GM10248 (cell line): ENCODE results near the gene VSX2.

Experiments
- CTCF ChIA-PET: fragments of 300-600 bp; sonication (Branson Sonifier 250); formaldehyde crosslinking; extraction: SDS; loops from one replicate; lab custom pipeline; 2021; ENCODE audit warnings: antibody characterized with exemption; lab: Yijun Ruan, JAX
- POLR2A ChIA-PET: fragments of 350-650 bp; sonication (Branson Sonifier 250); formaldehyde crosslinking; extraction: SDS; loops from one replicate; lab custom pipeline; 2020; ENCODE audit warnings: antibody characterized with exemption; lab: Yijun Ruan, JAX
- DNase-seq: peaks from one replicate; pipeline ENCODE4 v3.0.0; 2012; ENCODE audit errors: extremely low spot score
- TF ChIP-seq, protein P1 (sequence below): IDR thresholded peaks from 2 replicates; pipeline ENCODE4 v1.5.1; 2012; ENCODE audit warnings: mild to moderate bottlenecking, low read depth; ENCODE audit errors: extremely low read depth, missing control alignments, control extremely low read depth

Gene VSX2

DNA sequence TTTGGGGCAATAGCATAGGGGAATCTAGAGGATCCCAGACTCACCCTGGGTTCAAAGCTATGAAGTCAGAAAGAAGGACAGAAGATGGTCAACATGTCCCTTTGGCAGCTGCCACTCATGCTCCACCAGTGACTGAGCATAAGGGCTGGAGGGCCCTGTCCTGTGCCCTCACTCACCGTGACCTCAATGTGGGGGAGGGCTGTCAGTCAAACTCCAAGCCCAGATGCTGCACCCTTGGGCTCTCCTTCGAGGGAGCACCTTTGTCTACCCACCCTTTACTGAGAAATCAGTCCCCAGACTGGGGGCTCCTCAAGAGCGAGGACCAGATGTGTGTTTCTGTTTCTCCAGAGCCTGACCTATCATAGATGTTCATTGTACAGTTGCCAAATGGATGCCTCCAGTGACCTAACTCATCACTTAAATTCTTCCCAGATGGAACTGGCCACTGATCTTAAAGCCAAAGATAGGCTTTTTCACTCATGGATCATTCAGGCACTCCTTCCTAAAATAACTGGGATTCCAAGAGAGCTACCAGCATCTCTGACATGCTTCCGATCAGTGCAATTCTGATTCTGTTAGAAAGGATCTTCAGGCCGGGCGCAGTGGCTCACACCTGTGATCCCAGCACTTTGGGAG, 27.2 kb upstream of the VSX2 start:
- CTCF ChIA-PET = interaction anchor here (1.0 kb wide), 1 partner anchor 20 kb away, joined by 3 read pairs; no protein-coding TSS in a partner anchor
- DNase-seq = no peak
- TF ChIP-seq, protein P1, sequence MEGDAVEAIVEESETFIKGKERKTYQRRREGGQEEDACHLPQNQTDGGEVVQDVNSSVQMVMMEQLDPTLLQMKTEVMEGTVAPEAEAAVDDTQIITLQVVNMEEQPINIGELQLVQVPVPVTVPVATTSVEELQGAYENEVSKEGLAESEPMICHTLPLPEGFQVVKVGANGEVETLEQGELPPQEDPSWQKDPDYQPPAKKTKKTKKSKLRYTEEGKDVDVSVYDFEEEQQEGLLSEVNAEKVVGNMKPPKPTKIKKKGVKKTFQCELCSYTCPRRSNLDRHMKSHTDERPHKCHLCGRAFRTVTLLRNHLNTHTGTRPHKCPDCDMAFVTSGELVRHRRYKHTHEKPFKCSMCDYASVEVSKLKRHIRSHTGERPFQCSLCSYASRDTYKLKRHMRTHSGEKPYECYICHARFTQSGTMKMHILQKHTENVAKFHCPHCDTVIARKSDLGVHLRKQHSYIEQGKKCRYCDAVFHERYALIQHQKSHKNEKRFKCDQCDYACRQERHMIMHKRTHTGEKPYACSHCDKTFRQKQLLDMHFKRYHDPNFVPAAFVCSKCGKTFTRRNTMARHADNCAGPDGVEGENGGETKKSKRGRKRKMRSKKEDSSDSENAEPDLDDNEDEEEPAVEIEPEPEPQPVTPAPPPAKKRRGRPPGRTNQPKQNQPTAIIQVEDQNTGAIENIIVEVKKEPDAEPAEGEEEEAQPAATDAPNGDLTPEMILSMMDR = no peak
- POLR2A ChIA-PET = no interaction called here

DNA sequence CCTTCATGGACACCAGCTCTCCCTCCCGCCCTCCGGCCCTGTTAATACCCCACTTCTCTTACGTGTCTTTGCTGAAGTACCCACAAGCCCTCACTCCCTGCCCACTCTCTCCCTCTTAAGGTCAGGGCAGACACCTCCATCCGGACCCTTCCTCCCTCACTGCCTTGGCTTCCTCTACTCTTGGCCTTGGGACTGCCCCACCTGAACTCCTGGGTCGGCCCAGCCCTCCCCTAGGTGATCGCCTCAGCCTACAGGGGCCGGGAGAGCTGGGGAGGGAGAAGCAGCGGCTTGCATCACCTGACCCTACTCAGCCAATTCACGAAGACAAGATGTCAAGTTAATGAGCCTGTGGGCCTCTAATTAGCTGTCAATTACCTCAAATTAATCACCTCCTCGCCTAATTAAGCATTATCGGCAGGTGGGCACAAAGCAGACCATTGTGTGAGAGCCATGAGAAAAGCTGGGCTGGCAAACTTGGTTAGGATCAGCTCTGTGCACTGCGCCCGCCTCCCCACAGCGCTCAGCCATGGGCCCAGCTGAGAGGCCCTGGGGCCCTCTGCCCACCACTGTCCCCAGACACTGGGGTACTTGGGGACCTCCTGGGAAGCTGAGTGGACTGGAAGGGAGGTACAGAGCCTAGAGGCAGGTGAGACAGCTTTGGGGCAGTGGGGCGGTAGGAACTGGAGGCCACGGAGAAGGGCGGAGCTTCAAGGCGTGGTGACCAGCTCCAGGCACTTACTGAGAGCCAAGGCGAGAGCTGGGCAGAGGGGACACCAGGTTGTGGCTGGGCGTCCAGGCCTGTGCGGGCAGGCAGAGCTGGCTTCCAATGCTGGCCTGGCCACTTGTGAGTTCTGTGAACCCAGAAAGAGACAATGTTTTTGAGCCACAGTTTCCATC, 25.1 kb upstream of the VSX2 start:
- POLR2A ChIA-PET = no interaction called here
- DNase-seq = no peak
- TF ChIP-seq, protein P1 = no peak
- CTCF ChIA-PET = interaction anchor here (0.7 to 1.9 kb wide), 6 partner anchors 21 to 102 kb away, joined by 3 to 6 read pairs (median 3); no protein-coding TSS in a partner anchor

GRCh38 chr14:74216671-74217070, 22.6 kb upstream of the VSX2 start:
- DNase-seq = no peak
- ChIA-PET CTCF (interaction anchor here (0.8 to 1.9 kb wide), 6 partner anchors 12 to 104 kb away, joined by 3 to 8 read pairs (median 4); no protein-coding TSS in a partner anchor), POLR2A (no interaction called here)
- TF ChIP-seq, protein P1 = no peak

DNA sequence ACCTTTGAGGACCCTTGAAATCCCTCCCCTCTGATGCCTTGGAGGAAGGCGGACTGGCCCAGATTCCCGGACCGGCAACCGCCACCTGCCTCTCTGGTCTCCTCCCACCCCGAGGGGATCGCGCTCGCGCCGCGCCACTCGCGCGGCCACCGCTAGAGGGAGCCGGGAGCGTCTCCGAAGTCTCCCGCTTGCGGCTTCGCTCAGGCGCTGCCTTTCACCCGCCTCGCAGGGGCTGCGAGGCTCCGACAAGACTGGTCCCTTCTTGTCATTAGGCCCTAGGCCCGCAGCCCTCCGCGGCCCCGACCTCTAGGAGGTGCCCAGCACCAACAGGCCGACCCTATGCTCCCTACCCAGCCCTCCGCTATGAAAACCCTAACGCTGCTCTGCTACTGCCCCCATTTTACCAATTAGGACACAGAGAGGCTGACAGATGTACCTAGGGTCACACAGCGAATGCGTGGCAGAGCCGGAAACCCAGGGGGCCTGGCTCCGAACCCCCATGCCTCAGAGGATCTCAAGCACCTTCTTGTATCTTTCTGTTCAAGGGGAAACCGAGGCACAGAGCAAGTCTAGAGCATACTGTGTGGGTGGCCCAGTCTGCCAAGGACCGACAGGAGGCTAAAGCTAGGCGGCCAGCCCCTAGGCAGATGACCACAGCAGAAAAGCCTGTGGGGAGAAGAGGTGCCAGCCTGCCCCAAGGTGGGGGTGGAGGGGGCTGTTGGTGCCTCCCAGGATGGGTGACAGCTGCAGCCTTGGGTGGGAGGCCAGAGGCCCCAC, 21.4 kb upstream of the VSX2 start:
- DNase-seq = peak; percentile 90
- CTCF ChIA-PET = interaction anchor here (0.9 to 2.7 kb wide), 8 partner anchors 12 to 105 kb away, joined by 3 to 15 read pairs (median 4); no protein-coding TSS in a partner anchor
- TF ChIP-seq, protein P1 = peak; percentile 94
- POLR2A ChIA-PET = no interaction called here

- ChIA-PET CTCF (interaction anchor here (0.8 to 2.7 kb wide), 13 partner anchors 9 to 106 kb away, joined by 3 to 15 read pairs (median 3); no protein-coding TSS in a partner anchor), POLR2A (interaction anchor here (1.1 kb wide), 1 partner anchor 485 kb away, joined by 5 read pairs; no protein-coding TSS in a partner anchor)
- TF ChIP-seq, protein P1 = no peak
- no peak for DNase-seq
These were observed 20.8 kb upstream of the VSX2 start for GRCh38 chr14:74218462-74218861.
